ENCODE results near the gene B4GALNT3. TPM values are rescaled to one million over a fixed set of nuclear protein-coding genes. Genes with fewer than 3 reads are reported as not detected.

B4GALNT3 gene
- total and polyA plus RNA-seq, 4 donors: 1.7 to 36.1 (median 13.0) TPM

- Histone ChIP-seq H3K4me1 (ENCODE audit: control insufficient read depth in 5 of 5, insufficient read depth in 5 of 5, low read length in 5 of 5) (peaks cover 0 to 5% (median 0%) of the 10 kb centered on the region in 5 donors), H3K27ac (ENCODE audit: low read depth in 1 of 2, low read length in 1 of 2) (no peak overlapping the region), H3K27me3 (ENCODE audit: control insufficient read depth in 3 of 3, insufficient read depth in 3 of 3, low read length in 2 of 3) (no peaks in the 10 kb centered on the region), H3K4me3 (no peak overlapping the region), H3K9ac (ENCODE audit: insufficient read depth in 1 of 2, low read length in 2 of 2) (no peak overlapping the region), H3K36me3 (ENCODE audit: control insufficient read depth in 4 of 4, insufficient read depth in 4 of 4, low read length in 4 of 4) (no peaks in the 10 kb centered on the region), H3K9me3 (ENCODE audit: control insufficient read depth in 4 of 4, insufficient read depth in 3 of 4, low read length in 3 of 4) (no peaks in the 10 kb centered on the region)
- ATAC-seq (ENCODE audit: insufficient read depth, low FRiP score) (no peak), DNase-seq (no peak)
- WGBS, 2 donors: 77 to 81% methylated on average over 9 of the region's 9 CpGs
- TF ChIP-seq, protein P1, sequence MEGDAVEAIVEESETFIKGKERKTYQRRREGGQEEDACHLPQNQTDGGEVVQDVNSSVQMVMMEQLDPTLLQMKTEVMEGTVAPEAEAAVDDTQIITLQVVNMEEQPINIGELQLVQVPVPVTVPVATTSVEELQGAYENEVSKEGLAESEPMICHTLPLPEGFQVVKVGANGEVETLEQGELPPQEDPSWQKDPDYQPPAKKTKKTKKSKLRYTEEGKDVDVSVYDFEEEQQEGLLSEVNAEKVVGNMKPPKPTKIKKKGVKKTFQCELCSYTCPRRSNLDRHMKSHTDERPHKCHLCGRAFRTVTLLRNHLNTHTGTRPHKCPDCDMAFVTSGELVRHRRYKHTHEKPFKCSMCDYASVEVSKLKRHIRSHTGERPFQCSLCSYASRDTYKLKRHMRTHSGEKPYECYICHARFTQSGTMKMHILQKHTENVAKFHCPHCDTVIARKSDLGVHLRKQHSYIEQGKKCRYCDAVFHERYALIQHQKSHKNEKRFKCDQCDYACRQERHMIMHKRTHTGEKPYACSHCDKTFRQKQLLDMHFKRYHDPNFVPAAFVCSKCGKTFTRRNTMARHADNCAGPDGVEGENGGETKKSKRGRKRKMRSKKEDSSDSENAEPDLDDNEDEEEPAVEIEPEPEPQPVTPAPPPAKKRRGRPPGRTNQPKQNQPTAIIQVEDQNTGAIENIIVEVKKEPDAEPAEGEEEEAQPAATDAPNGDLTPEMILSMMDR (IDR thresholded peaks at IDR 0.05; ENCODE audit: control extremely low read depth, extremely low read depth): no peak
Observed at GRCh38 chr12:497501-498160, 37.9 kb downstream of the B4GALNT3 start.

GRCh38 chr12:499837-500458 is 40.2 kb downstream of the B4GALNT3 start:
- Histone ChIP-seq H3K9ac (ENCODE audit: insufficient read depth in 1 of 2, low read length in 2 of 2) (no peak overlapping the region), H3K27ac (ENCODE audit: low read depth in 1 of 2, low read length in 1 of 2) (no peak overlapping the region)
- no peak for DNase-seq

DNA sequence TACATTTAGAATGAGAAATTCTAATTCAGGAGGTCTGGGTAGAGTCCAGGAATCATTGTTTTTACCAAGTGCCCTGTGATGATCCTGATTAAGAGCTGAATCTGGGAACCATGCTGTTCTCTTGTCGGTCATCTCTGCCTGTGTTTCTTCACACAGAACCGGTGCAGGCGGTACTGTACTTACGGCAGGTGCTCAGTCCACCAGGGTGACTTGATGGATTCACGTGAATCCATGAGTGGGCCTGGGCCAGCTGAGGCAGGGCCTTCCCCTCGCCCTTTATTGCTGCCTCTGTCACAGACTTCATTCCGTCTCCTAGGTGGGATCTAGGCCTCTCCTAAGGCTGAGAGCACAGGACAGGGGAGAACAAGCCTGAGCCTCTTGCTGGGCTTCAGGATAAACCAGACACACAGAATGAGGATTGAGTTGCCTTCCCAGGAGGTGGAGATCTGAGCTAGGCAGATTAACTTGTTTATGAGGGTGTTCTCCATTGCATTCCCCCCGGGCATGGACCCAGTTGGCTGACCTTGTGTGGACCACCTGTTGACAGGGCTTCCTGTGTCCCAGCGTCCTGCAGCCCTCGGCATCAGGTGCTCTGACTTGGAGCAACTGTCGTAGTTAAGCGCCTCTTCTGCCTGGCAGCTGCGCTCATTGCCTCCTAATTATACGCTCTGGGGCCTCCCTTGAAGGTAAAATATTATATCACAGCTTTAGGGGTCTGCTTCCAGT is 42.1 kb downstream of the B4GALNT3 start:
- peak overlapping the region in 1 of 2 donors; percentile 27 for H3K27ac ChIP-seq (ENCODE audit: low read depth in 1 of 2, low read length in 1 of 2)
- whole genome bisulfite sequencing, 2 donors: 89 to 90% methylated on average over 14 of the region's 14 CpGs

More at GRCh38 chr12:499837-500458, 40.2 kb downstream of the B4GALNT3 start:
- no peak overlapping the region for H3K4me3 ChIP-seq
- WGBS, 2 donors: 86 to 90% methylated on average over 8 of the region's 8 CpGs
- ATAC-seq (ENCODE audit: insufficient read depth, low FRiP score): no peak
- H3K27me3 ChIP-seq (ENCODE audit: control insufficient read depth in 3 of 3, insufficient read depth in 3 of 3, low read length in 2 of 3): no peaks in the 10 kb centered on the region
- TF ChIP-seq, protein P1 (IDR thresholded peaks at IDR 0.05; ENCODE audit: control extremely low read depth, extremely low read depth): no peak
- no peaks in the 10 kb centered on the region for H3K36me3 ChIP-seq (ENCODE audit: control insufficient read depth in 4 of 4, insufficient read depth in 4 of 4, low read length in 4 of 4)
- H3K4me1 ChIP-seq (ENCODE audit: control insufficient read depth in 5 of 5, insufficient read depth in 5 of 5, low read length in 5 of 5): peaks cover 0 to 5% (median 0%) of the 10 kb centered on the region in 5 donors
- H3K9me3 ChIP-seq (ENCODE audit: control insufficient read depth in 4 of 4, insufficient read depth in 3 of 4, low read length in 3 of 4): no peaks in the 10 kb centered on the region

More for the DNA sequence above, 42.1 kb downstream of the B4GALNT3 start:
- ATAC-seq (ENCODE audit: insufficient read depth, low FRiP score): no peak
- H3K4me3 ChIP-seq: no peak overlapping the region
- TF ChIP-seq, protein P1 (IDR thresholded peaks at IDR 0.05; ENCODE audit: control extremely low read depth, extremely low read depth): no peak
- no peaks in the 10 kb centered on the region for H3K9me3 ChIP-seq (ENCODE audit: control insufficient read depth in 4 of 4, insufficient read depth in 3 of 4, low read length in 3 of 4)
- H3K4me1 ChIP-seq (ENCODE audit: control insufficient read depth in 5 of 5, insufficient read depth in 5 of 5, low read length in 5 of 5): peaks cover 0 to 5% (median 0%) of the 10 kb centered on the region in 5 donors
- DNase-seq: no peak
- no peak overlapping the region for H3K9ac ChIP-seq (ENCODE audit: insufficient read depth in 1 of 2, low read length in 2 of 2)
- H3K36me3 ChIP-seq (ENCODE audit: control insufficient read depth in 4 of 4, insufficient read depth in 4 of 4, low read length in 4 of 4): no peaks in the 10 kb centered on the region
- no peaks in the 10 kb centered on the region for H3K27me3 ChIP-seq (ENCODE audit: control insufficient read depth in 3 of 3, insufficient read depth in 3 of 3, low read length in 2 of 3)

Measured in lung (tissue), 12 donors.